Stomach smooth muscle (tissue), 2 donors: ENCODE measurements around the gene VCL.
A peak's percentile ranks its signal among the peaks of the same experiment; 100 is the strongest.

ENCODE experiments used
- H3K27ac ChIP-seq: one replicate; pipeline ENCODE4 v1.7.0; 2013; ENCODE audit warnings: mild to moderate bottlenecking, low read length, inconsistent platforms
- H3K27me3 ChIP-seq, 2 donors: one replicate each; pipeline ENCODE4 v1.7.0; 2013; ENCODE audit warnings: low read length in 2 of 2; ENCODE audit not compliant: insufficient read depth in 2 of 2, control insufficient read depth in 1 of 2
- H3K36me3 ChIP-seq, 2 donors: one replicate each; pipeline ENCODE4 v1.7.0; 2013; ENCODE audit warnings: low read length in 2 of 2; ENCODE audit not compliant: control insufficient read depth in 2 of 2, insufficient read depth in 2 of 2
- H3K4me1 ChIP-seq: one replicate; pipeline ENCODE4 v1.7.0; 2013; ENCODE audit warnings: low read length; ENCODE audit not compliant: control insufficient read depth, insufficient read depth
- H3K4me3 ChIP-seq, 2 donors: one replicate each; pipeline ENCODE4 v1.7.0; 2013; ENCODE audit warnings: low read length in 2 of 2
- H3K9ac ChIP-seq, 2 donors: one replicate each; pipeline ENCODE4 v1.7.0; 2013; ENCODE audit warnings: low read length in 2 of 2, mild to moderate bottlenecking in 1 of 2
- H3K9me3 ChIP-seq, 2 donors: one replicate each; pipeline ENCODE4 v1.7.0; 2013; ENCODE audit warnings: low read length in 2 of 2; ENCODE audit not compliant: control insufficient read depth in 2 of 2
- donor health status: healthy.
- donor health status: Pancreatic carcinoma.

VCL gene

DNA sequence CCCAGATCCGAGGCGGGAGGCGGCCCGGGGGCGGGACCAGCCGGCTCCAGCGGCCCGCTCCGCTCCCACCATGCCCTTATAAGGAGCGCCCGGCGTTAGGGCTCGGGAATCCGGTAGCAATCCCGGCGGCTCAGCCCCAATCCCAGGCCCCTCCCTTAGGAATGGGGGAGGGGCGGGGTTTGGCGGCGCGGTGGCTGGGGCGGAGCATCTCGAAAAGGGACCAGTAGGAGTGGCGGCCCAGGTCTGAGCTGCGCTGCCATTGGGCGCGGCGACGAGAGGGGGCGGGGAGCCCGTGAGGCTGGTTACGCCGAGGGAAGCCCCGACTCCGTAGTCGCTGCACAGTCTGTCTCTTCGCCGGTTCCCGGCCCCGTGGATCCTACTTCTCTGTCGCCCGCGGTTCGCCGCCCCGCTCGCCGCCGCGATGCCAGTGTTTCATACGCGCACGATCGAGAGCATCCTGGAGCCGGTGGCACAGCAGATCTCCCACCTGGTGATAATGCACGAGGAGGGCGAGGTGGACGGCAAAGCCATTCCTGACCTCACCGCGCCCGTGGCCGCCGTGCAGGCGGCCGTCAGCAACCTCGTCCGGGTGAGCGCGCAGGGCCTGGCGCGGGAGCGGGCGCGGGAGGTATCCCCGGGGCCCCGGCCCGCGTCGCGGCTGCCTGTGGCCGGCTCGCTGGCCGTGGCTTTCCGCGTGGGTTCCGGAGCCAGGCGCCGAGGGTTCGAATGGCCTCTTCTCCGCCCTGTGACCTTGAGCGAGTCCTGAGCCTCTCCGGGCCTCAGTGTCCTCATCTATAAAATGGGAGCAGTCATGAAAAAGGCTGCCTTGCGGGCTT is at the start of gene VCL:
VCL (plus strand) TSS at position 330 of the 836 bp plus-strand sequence; CDS start at position 422, 92 bp downstream.
- Histone ChIP-seq H3K9ac (peak within 1 kb of the TSS; percentile 97 to 99), H3K27ac (peak within 1 kb of the TSS; percentile 98), H3K9me3 (no peaks in the 10 kb centered on the region), H3K27me3 (no peaks in the 10 kb centered on the region), H3K36me3 (no peaks in the 10 kb centered on the region), H3K4me1 (peaks cover 21% of the 10 kb centered on the region), H3K4me3 (peak within 1 kb of the TSS; percentile 98 to 100)

DNA sequence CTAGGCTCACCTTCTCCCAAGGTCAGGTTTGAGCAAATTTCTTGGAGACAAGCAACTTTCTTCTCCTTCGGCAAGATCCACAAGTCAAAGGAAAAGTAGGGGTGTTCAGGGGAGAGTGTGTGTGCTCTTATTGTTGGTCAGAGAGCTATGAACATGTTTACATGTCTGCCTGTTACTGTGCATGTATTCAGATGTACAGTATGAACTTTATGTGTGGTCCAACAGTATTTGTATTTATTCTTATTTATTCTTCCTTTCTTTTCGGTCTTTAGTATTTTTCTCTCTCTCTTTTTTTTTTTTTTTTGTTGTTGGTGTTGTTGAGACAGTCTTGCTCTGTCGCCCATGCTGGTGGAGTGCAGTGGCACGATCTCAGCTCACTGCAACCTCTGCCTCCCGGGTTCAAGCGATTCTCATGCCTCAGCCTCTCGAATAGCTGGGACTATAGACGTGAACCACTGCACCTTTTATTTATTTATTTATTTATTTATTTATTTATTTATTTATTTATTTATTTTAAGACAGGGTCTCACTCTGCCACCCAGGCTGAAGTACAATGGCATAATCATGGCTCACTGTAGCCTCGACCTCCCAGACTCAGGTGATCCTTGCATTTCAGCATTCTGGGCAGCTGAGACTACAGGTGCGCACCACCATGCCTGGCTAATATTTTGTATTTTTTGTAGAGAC is 48.8 kb upstream of the VCL start:
- Histone ChIP-seq H3K9ac (no peak overlapping the region), H3K27me3 (no peaks in the 10 kb centered on the region), H3K27ac (no peak overlapping the region), H3K4me1 (no peaks in the 10 kb centered on the region), H3K4me3 (no peak overlapping the region), H3K36me3 (no peaks in the 10 kb centered on the region), H3K9me3 (no peaks in the 10 kb centered on the region)

DNA sequence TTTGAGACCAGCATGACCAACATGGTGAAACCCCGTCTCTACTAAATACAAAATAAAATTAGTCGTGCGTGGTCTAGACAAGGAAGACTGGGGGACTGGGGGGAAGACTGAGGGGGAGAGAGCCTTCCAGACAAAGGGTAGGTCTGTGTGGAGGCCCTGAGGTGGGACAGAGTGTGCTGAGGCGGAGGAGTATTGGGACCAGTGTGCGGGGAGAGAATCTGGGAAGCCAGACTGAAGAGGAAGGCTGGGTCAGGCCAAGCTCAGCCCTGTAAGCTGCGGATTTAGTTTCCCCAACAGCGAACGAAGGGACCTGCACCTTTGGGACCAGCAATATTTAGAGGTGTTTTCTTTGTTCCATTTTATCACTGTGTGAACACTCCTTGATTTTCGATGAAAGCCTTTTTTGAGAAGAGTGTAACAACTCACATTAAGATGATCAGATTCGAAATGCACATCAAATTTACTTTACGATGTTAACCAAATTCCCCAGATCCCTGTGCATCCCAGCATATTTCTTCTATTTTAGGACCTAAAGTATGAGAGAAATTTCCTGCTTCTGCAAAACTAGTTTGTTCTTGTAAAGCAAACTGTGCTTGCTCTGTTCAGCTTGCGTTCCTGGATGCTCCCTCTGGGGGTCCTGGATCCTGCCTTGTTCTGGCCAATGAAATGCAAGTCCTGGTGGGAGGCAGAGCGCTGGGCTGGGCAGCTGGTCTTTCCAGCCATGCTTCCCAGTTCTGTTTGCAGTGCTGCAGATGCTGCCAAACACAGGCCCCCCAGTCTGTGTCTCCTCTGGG is 47.6 kb upstream of the VCL start:
- Histone ChIP-seq H3K9ac (no peak overlapping the region), H3K36me3 (no peaks in the 10 kb centered on the region), H3K27ac (no peak overlapping the region), H3K9me3 (no peaks in the 10 kb centered on the region), H3K4me3 (no peak overlapping the region), H3K27me3 (no peaks in the 10 kb centered on the region), H3K4me1 (no peaks in the 10 kb centered on the region)

DNA sequence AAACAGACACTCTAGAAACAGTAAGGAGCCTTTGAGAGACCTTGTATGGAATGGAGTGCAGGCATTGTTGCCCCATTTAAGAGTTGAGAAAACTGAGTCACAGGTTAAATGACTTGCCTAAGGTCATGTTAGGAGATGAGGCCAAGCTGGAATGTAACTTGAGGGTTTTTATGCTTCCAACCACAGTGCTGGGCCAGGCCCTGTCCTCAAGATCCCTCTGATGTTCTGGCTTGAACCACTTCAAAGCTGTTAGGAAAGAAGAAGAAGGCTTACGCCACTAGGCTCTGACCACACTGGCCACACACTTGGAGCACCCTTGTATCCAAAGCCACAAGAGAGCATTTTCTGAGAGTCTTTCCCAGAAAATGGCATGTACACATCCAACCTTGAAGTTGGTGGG is 44.3 kb upstream of the VCL start:
- no peak overlapping the region for H3K27ac ChIP-seq
- H3K4me3 ChIP-seq, result no peak overlapping the region
- no peaks in the 10 kb centered on the region for H3K27me3 ChIP-seq
- H3K36me3 ChIP-seq, result no peaks in the 10 kb centered on the region
- H3K9me3 ChIP-seq, result no peaks in the 10 kb centered on the region
- no peak overlapping the region for H3K9ac ChIP-seq
- peaks cover 14% of the 10 kb centered on the region for H3K4me1 ChIP-seq

DNA sequence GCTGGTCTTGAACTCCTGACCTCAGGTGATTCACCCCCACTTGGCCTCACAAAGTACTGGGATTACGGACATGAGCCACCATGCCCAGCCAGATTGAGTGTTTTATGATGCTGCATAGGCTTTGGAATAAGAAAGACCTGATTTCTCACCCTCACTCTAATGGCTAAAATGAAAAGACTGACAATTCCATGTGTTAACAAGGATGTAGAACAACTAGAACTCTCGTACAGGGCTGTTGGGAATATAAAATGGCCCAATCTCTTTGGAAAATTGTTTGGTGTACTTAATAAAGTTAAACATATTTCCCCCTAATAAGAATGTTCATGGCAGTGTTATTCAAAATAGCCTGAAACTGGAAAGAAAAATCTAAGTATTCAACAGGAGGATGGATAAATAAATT is 43.2 kb upstream of the VCL start:
- no peaks in the 10 kb centered on the region for H3K27me3 ChIP-seq

DNA sequence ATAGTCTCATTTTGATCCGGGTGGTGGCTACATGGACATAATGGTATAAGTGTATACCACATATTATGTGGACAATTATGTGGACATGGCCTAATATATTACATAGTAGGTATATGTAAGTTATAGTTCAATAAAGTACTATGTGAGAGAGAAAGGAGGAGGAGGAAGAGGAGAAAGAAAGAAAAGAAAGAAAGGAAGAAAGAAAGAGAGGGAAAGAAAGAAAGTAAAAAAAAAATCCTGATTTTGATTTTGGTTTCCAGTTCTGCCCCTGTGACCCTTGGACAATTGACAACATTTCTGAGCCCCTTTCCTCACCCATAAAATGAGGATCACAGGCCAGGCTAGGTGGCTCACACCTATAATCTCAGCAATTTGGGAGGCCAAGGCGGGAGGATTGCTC is 42.2 kb upstream of the VCL start:
- Histone ChIP-seq H3K27ac (no peak overlapping the region), H3K9ac (no peak overlapping the region), H3K36me3 (no peaks in the 10 kb centered on the region), H3K9me3 (no peaks in the 10 kb centered on the region), H3K4me3 (no peak overlapping the region), H3K4me1 (peaks cover 17% of the 10 kb centered on the region), H3K27me3 (no peaks in the 10 kb centered on the region)

More for the DNA sequence above, 43.2 kb upstream of the VCL start:
- Histone ChIP-seq H3K9me3 (no peaks in the 10 kb centered on the region), H3K4me1 (peaks cover 14% of the 10 kb centered on the region), H3K9ac (no peak overlapping the region), H3K27ac (no peak overlapping the region), H3K36me3 (no peaks in the 10 kb centered on the region), H3K4me3 (no peak overlapping the region)

DNA sequence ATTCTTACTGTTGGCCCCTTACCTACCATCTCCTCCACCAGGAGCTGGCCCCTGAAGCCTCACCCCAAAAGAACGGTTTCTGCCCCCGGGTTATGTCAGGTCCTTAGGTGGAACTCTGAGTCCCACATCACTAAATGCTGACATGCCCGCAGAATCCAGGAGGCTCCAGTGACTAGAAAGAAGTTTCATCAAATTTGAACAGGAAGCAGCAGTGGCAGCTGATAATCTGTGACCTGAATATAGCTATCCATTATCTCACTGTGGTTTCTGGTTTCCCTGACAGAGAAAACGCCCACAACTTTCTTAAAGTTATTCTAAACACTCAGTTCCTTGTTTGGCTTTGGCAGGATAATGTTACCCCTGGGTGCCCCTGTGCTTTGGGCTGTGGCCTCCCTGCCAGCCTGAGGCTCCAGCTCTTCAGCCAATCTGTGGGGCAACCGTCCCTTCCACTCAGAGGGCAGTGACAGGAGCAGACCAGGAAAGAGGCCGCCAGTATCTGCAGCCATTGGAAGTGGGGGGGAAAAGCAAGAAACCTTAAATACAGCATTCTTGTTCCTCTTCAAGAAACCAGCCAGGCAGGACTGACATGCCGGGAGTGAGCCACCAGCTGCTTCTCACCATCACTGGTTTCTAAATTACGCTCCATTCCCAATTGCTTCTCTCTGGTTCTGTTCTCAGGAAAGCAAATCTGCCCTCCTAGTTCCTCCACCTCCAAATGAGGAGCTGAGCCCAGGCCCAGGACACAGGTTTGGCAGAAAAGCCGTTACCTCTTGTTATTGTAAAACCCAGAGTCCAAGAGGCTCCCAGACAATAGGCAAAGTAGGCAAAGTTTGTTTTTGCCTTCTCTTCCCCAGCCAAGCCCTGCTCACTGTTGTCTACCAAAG is 41.2 kb upstream of the VCL start:
- no peaks in the 10 kb centered on the region for H3K36me3 ChIP-seq
- peak overlapping the region in 1 of 2 donors; percentile 29 for H3K4me3 ChIP-seq
- H3K9me3 ChIP-seq, result no peaks in the 10 kb centered on the region
- H3K27ac ChIP-seq, result peak overlapping the region; percentile 73
- no peaks in the 10 kb centered on the region for H3K27me3 ChIP-seq
- H3K9ac ChIP-seq, result peak overlapping the region in 1 of 2 donors; percentile 29
- peaks cover 17% of the 10 kb centered on the region for H3K4me1 ChIP-seq

DNA sequence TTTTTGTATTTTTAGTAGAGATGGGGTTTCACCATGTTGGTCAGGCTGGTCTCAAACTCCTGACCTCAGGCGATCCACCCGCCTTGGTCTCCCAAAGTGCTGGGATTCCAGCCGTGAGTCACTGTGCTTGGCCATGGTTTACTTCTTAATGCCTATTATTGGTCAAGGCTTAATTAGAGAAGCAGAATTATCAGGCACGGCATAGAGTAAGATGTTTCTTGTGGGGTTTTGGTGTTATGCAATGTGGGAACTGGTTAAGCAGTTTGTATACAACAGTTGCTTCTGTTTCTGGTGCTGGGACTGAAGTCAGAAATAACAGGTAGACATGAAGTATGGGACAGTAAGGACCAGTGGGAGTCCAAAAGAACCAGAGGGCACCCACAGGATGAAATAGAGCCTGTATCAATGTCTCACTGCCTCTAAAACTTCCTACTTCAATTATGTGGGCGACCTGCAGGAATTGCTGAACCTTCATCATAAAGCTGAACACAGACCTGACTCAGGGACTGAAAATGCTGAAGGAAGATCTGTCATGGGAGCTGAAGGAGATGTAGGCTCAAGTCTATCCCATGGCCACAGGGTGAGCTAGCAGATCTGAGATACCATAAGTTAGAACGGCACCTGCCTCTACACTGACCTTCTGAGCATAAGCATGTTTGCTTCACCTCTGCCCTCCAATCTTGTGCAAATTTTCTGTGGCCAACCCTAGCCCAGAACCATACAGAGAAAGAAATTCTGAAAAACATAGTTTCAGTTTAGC is 38.3 kb upstream of the VCL start:
- Histone ChIP-seq H3K27me3 (no peaks in the 10 kb centered on the region), H3K4me3 (no peak overlapping the region), H3K36me3 (no peaks in the 10 kb centered on the region), H3K4me1 (peaks cover 20% of the 10 kb centered on the region), H3K27ac (no peak overlapping the region), H3K9ac (no peak overlapping the region), H3K9me3 (no peaks in the 10 kb centered on the region)

DNA sequence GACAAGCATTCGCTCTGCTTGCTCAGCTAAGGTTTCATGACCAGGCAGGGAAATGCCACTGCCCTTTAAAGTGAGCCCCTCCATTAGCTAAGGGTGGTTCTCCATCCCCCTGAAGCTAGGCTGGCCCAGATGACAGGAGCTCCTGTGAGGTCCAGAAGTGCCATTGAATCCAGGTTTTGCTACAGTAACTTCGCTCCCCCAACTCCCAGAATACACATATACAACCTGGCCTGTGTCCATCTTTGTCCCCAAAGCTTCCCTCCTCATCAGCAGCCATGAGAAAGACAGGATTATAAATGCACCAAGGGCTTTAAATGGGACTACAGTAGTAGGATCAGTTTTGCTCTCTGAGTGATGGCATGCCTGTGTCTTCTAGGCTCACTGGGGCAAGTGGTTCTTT is 35.5 kb upstream of the VCL start:
- Histone ChIP-seq H3K4me1 (peaks cover 23% of the 10 kb centered on the region), H3K4me3 (no peak overlapping the region), H3K27ac (no peak overlapping the region), H3K36me3 (no peaks in the 10 kb centered on the region), H3K27me3 (no peaks in the 10 kb centered on the region), H3K9ac (no peak overlapping the region), H3K9me3 (no peaks in the 10 kb centered on the region)
